Mesothelial cell of epicardium (in vitro differentiated cells): ENCODE results near the gene CDH4. TPM values are rescaled to one million over a fixed set of nuclear protein-coding genes. Genes with fewer than 3 reads are reported as not detected.
A peak's percentile ranks its signal among the peaks of the same experiment; 100 is the strongest.

Experiments used
- DNase-seq, 2 experiments: peaks; one replicate each; pipeline ENCODE4 v3.0.0; 2021; ENCODE audit warnings: low spot score in 2 of 2; ENCODE audit not compliant: unreplicated experiment in 2 of 2
- H3K27ac Mint-ChIP-seq: 2 replicates; pipeline ENCODE4 v1.8.0; 2021; ENCODE audit warnings: mixed read lengths
- H3K27me3 Mint-ChIP-seq: 2 replicates; pipeline ENCODE4 v1.8.0; 2021; ENCODE audit warnings: low read depth, mixed read lengths
- H3K36me3 Mint-ChIP-seq: 2 replicates; pipeline ENCODE4 v1.8.0; 2021; ENCODE audit warnings: mixed read lengths
- H3K4me1 Mint-ChIP-seq: 2 replicates; pipeline ENCODE4 v1.8.0; 2021; ENCODE audit warnings: mixed read lengths
- H3K4me3 Mint-ChIP-seq: 2 replicates; pipeline ENCODE4 v1.8.0; 2021; ENCODE audit warnings: mild to moderate bottlenecking, moderate library complexity, mixed read lengths
- H3K9me3 Mint-ChIP-seq: 2 replicates; pipeline ENCODE4 v1.8.0; 2021; ENCODE audit warnings: mixed read lengths
- total RNA-seq: library from RNA; stranded (reverse); gene quantifications from 3 replicates; pipeline ENCODE4 v1.2.1, GENCODE V29; 2021
- TF ChIP-seq, protein P1 (sequence below): fragments of 200-600 bp; sonication (generic); IDR thresholded peaks from one replicate; pipeline ENCODE4 v1.5.0; 2021; ENCODE audit warnings: antibody characterized with exemption; ENCODE audit not compliant: unreplicated experiment

The CDH4 gene
- total RNA-seq, 1 donor from 2014 or later: 1.1 TPM

DNA sequence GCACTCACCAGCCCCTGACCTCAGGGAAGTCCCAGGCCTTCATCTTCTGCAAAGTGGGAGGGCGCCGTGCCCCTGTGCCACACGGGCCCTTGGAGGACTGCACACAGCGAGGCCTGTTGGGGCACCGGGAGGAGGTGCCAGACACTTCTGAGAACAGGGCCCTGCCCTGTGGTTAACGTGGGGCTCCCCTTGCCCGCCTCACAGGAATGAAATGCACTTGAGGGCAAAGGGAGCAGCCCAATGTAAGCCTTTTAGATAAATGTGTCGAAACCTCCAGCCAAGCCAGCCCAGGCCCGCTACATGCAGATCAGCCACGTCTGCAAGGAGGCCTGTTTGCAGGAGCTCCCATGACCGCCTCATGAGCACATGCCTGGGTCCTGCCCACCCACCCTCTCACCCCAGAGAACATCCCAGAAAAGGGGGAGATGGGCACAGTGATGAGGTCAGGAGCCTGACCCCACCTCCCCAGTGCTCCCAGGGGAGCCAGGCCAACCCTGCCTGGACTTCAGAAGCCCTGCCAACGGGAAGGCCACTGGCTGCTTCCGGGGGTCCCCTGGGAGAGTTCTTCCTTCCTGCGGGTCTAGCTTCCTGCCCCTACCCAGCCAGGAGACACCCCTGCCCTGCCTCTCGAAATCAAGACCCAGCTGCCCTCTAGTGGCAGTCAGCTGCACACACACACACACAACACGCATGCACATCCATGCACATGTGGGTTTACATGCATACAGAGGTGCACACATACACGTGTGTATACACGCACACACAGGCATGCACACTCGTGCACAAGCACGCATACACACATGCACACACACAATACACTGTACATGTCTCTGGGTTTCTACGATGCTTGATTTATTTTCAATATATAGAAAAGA is 634.9 kb downstream of the CDH4 start:
- peaks cover 27% of the 10 kb centered on the region for H3K27me3 Mint-ChIP-seq
- DNase-seq: peak in 1 of 2 experiments; percentile 52
- TF ChIP-seq, protein P1, sequence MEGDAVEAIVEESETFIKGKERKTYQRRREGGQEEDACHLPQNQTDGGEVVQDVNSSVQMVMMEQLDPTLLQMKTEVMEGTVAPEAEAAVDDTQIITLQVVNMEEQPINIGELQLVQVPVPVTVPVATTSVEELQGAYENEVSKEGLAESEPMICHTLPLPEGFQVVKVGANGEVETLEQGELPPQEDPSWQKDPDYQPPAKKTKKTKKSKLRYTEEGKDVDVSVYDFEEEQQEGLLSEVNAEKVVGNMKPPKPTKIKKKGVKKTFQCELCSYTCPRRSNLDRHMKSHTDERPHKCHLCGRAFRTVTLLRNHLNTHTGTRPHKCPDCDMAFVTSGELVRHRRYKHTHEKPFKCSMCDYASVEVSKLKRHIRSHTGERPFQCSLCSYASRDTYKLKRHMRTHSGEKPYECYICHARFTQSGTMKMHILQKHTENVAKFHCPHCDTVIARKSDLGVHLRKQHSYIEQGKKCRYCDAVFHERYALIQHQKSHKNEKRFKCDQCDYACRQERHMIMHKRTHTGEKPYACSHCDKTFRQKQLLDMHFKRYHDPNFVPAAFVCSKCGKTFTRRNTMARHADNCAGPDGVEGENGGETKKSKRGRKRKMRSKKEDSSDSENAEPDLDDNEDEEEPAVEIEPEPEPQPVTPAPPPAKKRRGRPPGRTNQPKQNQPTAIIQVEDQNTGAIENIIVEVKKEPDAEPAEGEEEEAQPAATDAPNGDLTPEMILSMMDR: peak; percentile 79
- no peak overlapping the region for H3K4me3 Mint-ChIP-seq
- no peaks in the 10 kb centered on the region for H3K36me3 Mint-ChIP-seq
- H3K4me1 Mint-ChIP-seq: no peaks in the 10 kb centered on the region
- H3K27ac Mint-ChIP-seq: no peak overlapping the region
- peaks cover 19% of the 10 kb centered on the region for H3K9me3 Mint-ChIP-seq

DNA sequence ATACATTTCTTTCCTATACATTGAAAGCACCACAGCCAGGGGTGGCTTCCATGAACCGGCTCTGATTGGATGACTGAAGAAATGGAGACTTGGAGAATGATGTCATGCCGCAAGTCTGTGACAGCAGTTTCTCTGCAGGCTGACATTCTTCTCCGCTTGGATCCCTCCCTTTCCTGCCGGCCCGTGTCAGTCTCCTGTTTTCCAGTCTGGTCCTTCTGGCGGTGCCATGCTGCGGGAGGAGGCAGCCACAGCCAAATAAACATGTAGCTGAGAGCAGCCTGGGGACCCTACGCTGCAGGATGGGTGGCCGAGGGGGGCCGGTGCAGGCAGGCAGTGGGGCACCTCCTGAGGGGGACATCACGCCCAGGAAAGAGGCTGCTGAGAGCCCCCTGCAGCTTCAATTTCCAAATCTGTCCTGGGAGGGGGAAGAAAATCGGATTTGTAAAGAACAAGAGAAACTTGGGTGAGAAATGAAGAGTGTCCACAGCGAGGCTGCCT is 635.6 kb downstream of the CDH4 start:
- no peaks in the 10 kb centered on the region for H3K36me3 Mint-ChIP-seq
- TF ChIP-seq, protein P1: no peak
- no peak overlapping the region for H3K4me3 Mint-ChIP-seq
- no peaks in the 10 kb centered on the region for H3K4me1 Mint-ChIP-seq
- no peak for DNase-seq
- peaks cover 32% of the 10 kb centered on the region for H3K27me3 Mint-ChIP-seq
- H3K27ac Mint-ChIP-seq: no peak overlapping the region
- peaks cover 24% of the 10 kb centered on the region for H3K9me3 Mint-ChIP-seq

DNA sequence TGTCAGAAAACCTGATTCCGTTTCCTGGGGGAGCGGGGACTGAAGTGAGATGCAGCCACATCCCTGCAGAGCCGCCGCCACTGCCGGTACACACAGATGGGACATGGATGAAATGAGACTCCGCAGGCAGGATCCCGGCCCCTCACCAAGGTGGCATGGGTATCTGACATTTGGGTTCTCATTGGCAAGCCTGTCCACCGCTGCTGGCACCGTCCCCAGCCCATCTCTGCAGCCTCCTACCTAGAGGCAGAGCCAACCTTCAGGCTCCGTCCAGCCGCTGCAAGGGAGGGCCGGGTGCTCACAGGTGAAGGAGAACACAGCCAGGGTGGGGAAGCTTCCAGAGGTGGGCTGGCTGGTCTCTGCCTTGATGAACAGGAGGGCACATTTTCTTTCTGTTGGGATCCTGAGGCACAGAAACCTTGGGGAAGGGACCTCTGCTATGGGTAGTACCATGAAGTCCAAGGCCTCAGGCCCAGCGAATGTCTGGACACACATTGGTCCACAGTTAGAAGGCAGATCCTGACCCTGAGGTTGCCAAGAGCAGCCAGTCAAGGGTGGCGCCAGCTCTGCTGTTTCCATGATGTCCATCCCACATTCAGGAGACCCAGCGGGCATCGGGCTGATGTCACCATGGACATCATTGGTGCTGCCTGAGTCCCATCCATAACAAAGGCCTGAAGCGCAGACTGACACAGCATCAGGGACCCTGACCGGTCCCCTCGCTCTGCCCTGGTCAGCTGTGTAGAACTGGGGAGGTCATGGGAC is 636.2 kb downstream of the CDH4 start:
- H3K4me3 Mint-ChIP-seq: no peak overlapping the region
- no peaks in the 10 kb centered on the region for H3K4me1 Mint-ChIP-seq
- H3K27me3 Mint-ChIP-seq: peaks cover 26% of the 10 kb centered on the region
- no peak for DNase-seq
- TF ChIP-seq, protein P1: no peak
- H3K27ac Mint-ChIP-seq: no peak overlapping the region
- H3K9me3 Mint-ChIP-seq: peaks cover 24% of the 10 kb centered on the region
- no peaks in the 10 kb centered on the region for H3K36me3 Mint-ChIP-seq

DNA sequence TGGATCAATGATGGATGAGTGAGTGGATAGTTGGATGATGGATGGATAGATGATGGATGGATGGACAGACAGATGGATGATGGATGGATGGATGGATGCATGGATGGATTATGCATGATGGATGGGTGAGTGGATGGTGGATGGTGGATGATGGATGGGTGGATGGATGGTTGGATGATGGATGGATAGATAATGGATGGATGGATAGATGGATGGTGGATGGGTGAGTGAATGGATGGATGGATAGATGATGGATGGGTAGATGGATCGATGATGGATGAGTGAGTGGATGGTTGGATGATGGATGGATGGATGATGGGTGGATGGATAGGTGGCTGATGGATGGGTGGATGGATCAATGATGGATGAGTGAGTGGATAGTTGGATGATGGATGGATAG is 637.6 kb downstream of the CDH4 start:
- H3K27ac Mint-ChIP-seq: no peak overlapping the region
- H3K4me3 Mint-ChIP-seq: no peak overlapping the region
- TF ChIP-seq, protein P1: no peak
- no peak for DNase-seq
- H3K36me3 Mint-ChIP-seq: no peaks in the 10 kb centered on the region
- no peaks in the 10 kb centered on the region for H3K4me1 Mint-ChIP-seq
- peaks cover 28% of the 10 kb centered on the region for H3K27me3 Mint-ChIP-seq
- peaks cover 24% of the 10 kb centered on the region for H3K9me3 Mint-ChIP-seq

DNA sequence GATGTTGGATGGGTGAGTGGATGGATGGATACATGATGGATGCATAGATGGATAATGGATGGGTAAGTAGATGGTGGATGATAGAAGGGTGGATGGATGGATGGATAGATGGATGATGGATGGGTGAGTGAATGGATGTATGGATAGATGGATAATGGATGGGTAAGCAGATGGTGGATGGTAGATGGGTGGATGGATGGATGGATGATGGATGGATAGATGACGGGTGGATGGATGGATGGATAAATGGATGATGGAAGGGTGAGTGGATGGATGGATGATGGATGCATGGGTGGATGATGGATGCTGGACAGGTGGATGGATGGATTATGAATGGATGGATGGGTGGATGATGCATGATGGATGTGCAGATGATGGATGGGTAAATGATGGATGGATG is 638.1 kb downstream of the CDH4 start:
- no peaks in the 10 kb centered on the region for H3K36me3 Mint-ChIP-seq
- no peak overlapping the region for H3K4me3 Mint-ChIP-seq
- H3K4me1 Mint-ChIP-seq: no peaks in the 10 kb centered on the region

More for the DNA sequence above, 638.1 kb downstream of the CDH4 start:
- peaks cover 29% of the 10 kb centered on the region for H3K27me3 Mint-ChIP-seq
- peaks cover 24% of the 10 kb centered on the region for H3K9me3 Mint-ChIP-seq
- no peak overlapping the region for H3K27ac Mint-ChIP-seq
- DNase-seq: no peak
- TF ChIP-seq, protein P1: no peak
